WTC11 (cell line): ENCODE data around the gene OR1A2. TPM values are rescaled to one million over a fixed set of nuclear protein-coding genes. Genes with fewer than 3 reads are reported as not detected.
A peak's percentile ranks its signal among the peaks of the same experiment; 100 is the strongest.
"Not testable (repeated sequence)": the region's sequence is repeated elsewhere in the genome, so short reads cannot be mapped to it uniquely, and the experiment has no call there.

Experiments
- ATAC-seq: fragments of 200-7000 bp; cut with Tn5 transposase; 2 replicates; pipeline ENCODE4 v1.10.0; 2021; ENCODE audit warnings: mild to moderate bottlenecking, moderate library complexity
- CTCF ChIA-PET: fragments of 300-600 bp; sonication (Branson Sonifier 250); formaldehyde crosslinking; loops from one replicate; lab custom pipeline; 2021; ENCODE audit warnings: antibody characterized with exemption; lab: Charles Lee
- POLR2A ChIA-PET: fragments of 350-600 bp; sonication (Branson Sonifier 250); formaldehyde crosslinking; loops from one replicate; lab custom pipeline; 2021; ENCODE audit warnings: antibody characterized with exemption; lab: Charles Lee
- DNase-seq: peaks from one replicate; pipeline ENCODE4 v3.0.0; 2021; ENCODE audit warnings: low spot score
- H3K27ac Mint-ChIP-seq: 2 replicates; pipeline ENCODE4 v1.8.0; 2021; ENCODE audit warnings: mixed read lengths
- H3K27me3 Mint-ChIP-seq: 2 replicates; pipeline ENCODE4 v1.8.0; 2021; ENCODE audit warnings: low read depth, mild to moderate bottlenecking, moderate library complexity, mixed read lengths
- H3K36me3 Mint-ChIP-seq: 2 replicates; pipeline ENCODE4 v1.8.0; 2021; ENCODE audit warnings: mixed read lengths
- H3K4me1 Mint-ChIP-seq: 2 replicates; pipeline ENCODE4 v1.8.0; 2022; ENCODE audit warnings: mixed read lengths
- H3K4me3 Mint-ChIP-seq: 2 replicates; pipeline ENCODE4 v1.8.0; 2021; ENCODE audit warnings: mild to moderate bottlenecking, moderate library complexity, mixed read lengths
- H3K9me3 Mint-ChIP-seq: 2 replicates; pipeline ENCODE4 v1.8.0; 2021; ENCODE audit warnings: mixed read lengths
- IRF2 ChIP-seq: sonication (generic); formaldehyde crosslinking; IDR thresholded peaks from 2 replicates; pipeline ENCODE4 v1.8.0; 2022; ENCODE audit warnings: low read depth, missing genetic modification reagents, borderline replicate concordance
- KAT7 ChIP-seq: sonication (generic); formaldehyde crosslinking; IDR thresholded peaks from 2 replicates; pipeline ENCODE4 v1.8.1; 2023; ENCODE audit warnings: missing genetic modification reagents, mild to moderate bottlenecking, borderline replicate concordance
- TCF7 ChIP-seq: sonication (generic); formaldehyde crosslinking; IDR thresholded peaks from 2 replicates; pipeline ENCODE4 v1.8.0; 2022; ENCODE audit warnings: mild to moderate bottlenecking, low read depth, missing genetic modification reagents, moderate library complexity
- ZNF121 ChIP-seq: sonication (generic); formaldehyde crosslinking; IDR thresholded peaks from 2 replicates; pipeline ENCODE4 v1.8.0; 2023; ENCODE audit warnings: missing genetic modification reagents
- ZNF219 ChIP-seq: sonication (generic); formaldehyde crosslinking; IDR thresholded peaks from 2 replicates; pipeline ENCODE4 v1.8.0; 2023; ENCODE audit warnings: missing genetic modification reagents, mild to moderate bottlenecking, borderline replicate concordance
- ZNF317 ChIP-seq: sonication (generic); formaldehyde crosslinking; IDR thresholded peaks from 2 replicates; pipeline ENCODE4 v1.8.1; 2023; ENCODE audit warnings: low read depth, mild to moderate bottlenecking, moderate library complexity, missing genetic modification reagents, borderline replicate concordance
- total RNA-seq: library from RNA; stranded (reverse); gene quantifications from 3 replicates; pipeline ENCODE4 v1.2.3, GENCODE V29; 2021
- TF ChIP-seq, protein P1 (sequence below): fragments of 250-450 bp; sonication (Bioruptor Pico); IDR thresholded peaks from 2 replicates; pipeline ENCODE4 v1.9.0; 2021; ENCODE audit warnings: moderate library complexity, mild to moderate bottlenecking, inconsistent platforms, borderline replicate concordance
- TF ChIP-seq, protein P2 (sequence below): sonication (generic); formaldehyde crosslinking; IDR thresholded peaks from 2 replicates; pipeline ENCODE4 v1.8.1; 2023; ENCODE audit warnings: mild to moderate bottlenecking, moderate library complexity, missing genetic modification reagents
- TF ChIP-seq, protein P3 (sequence below): sonication (generic); formaldehyde crosslinking; IDR thresholded peaks from 2 replicates; pipeline ENCODE4 v1.8.0; 2022; ENCODE audit warnings: mild to moderate bottlenecking, missing genetic modification reagents
- TF ChIP-seq, protein P4 (sequence below): sonication (generic); formaldehyde crosslinking; IDR thresholded peaks from 2 replicates; pipeline ENCODE4 v1.8.0; 2022; ENCODE audit warnings: mild to moderate bottlenecking, missing genetic modification reagents
- TF ChIP-seq, protein P5 (sequence below): sonication (generic); formaldehyde crosslinking; IDR thresholded peaks from 2 replicates; pipeline ENCODE4 v1.8.1; 2023; ENCODE audit warnings: mild to moderate bottlenecking, missing genetic modification reagents, moderate library complexity
- TF ChIP-seq, protein P6 (sequence below): sonication (generic); formaldehyde crosslinking; IDR thresholded peaks from 2 replicates; pipeline ENCODE4 v1.8.1; 2022; ENCODE audit warnings: low read depth, mild to moderate bottlenecking, moderate library complexity, missing genetic modification reagents, borderline replicate concordance
- TF ChIP-seq, protein P7 (sequence below): fragments of 200-600 bp; IDR thresholded peaks from 2 replicates; pipeline ENCODE4 v1.8.0; 2022; ENCODE audit warnings: antibody characterized with exemption

The OR1A2 gene
- total RNA-seq, 1 experiment from 2014 or later = not detected

DNA sequence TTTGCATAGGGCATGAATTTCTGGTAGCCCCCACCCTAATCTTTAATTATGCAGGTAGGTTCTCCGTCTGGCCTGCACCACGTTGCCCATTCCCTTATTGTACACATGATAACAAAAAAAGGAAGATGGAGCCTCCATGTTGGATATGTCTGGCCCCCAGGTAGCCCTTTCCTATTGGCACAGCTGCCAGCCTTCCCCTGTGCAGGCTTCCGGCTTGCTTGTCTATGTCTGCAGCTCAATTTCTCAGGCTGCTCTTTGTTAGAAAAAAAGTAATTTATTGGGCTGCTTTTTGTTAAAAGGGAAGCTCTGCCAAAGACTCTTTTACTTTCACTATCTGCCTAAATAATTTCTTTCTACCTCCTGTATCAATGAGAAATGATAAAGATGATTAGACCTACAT is 15.7 kb downstream of the OR1A2 start:
- peaks cover 11% of the 10 kb centered on the region for H3K4me1 Mint-ChIP-seq
- no peaks in the 10 kb centered on the region for H3K36me3 Mint-ChIP-seq
- ChIA-PET CTCF (no interaction called here), POLR2A (no interaction called here)
- no peak overlapping the region for H3K4me3 Mint-ChIP-seq
- DNase-seq = no peak
- H3K27ac Mint-ChIP-seq = no peak overlapping the region
- no peak for ATAC-seq
- H3K9me3 Mint-ChIP-seq = peaks cover 31% of the 10 kb centered on the region
- TF ChIP-seq, protein P1, sequence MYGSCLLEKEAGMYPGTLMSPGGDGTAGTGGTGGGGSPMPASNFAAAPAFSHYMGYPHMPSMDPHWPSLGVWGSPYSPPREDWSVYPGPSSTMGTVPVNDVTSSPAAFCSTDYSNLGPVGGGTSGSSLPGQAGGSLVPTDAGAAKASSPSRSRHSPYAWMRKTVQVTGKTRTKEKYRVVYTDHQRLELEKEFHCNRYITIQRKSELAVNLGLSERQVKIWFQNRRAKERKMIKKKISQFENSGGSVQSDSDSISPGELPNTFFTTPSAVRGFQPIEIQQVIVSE (CRISPR knock-in tag) = no peak
- TF ChIP-seq ZNF121 (CRISPR knock-in tag) = no peak
- TF ChIP-seq IRF2 (CRISPR knock-in tag) = no peak
- TF ChIP-seq KAT7 (CRISPR knock-in tag) = no peak
- no peak for TF ChIP-seq TCF7 (CRISPR knock-in tag)
- TF ChIP-seq, protein P2, sequence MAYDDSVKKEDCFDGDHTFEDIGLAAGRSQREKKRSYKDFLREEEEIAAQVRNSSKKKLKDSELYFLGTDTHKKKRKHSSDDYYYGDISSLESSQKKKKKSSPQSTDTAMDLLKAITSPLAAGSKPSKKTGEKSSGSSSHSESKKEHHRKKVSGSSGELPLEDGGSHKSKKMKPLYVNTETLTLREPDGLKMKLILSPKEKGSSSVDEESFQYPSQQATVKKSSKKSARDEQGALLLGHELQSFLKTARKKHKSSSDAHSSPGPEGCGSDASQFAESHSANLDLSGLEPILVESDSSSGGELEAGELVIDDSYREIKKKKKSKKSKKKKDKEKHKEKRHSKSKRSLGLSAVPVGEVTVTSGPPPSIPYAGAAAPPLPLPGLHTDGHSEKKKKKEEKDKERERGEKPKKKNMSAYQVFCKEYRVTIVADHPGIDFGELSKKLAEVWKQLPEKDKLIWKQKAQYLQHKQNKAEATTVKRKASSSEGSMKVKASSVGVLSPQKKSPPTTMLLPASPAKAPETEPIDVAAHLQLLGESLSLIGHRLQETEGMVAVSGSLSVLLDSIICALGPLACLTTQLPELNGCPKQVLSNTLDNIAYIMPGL (CRISPR knock-in tag) = no peak
- TF ChIP-seq ZNF219 (CRISPR knock-in tag) = no peak
- H3K27me3 Mint-ChIP-seq = peaks cover 20% of the 10 kb centered on the region

DNA sequence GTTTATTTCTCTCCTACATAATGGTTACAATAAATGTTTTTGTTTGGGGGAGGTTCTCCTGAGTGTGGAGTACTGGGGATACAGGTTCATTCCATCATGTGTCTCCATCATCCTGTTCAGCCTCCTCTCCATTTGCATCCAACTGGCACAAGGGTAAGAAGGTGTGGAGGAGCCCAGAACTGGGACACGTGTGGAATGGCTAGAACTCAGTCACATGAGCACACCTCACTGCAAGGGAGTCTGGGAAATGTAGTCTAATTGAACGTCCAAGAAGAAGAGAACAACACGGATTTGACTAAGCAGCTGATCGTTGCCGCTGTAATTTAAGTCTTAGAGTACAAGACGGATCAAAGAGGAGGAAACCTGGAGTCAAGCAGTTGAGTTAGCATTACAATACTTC is 16.3 kb downstream of the OR1A2 start:
- Mint-ChIP-seq H3K9me3 (peaks cover 37% of the 10 kb centered on the region), H3K27me3 (peaks cover 25% of the 10 kb centered on the region)

DNA sequence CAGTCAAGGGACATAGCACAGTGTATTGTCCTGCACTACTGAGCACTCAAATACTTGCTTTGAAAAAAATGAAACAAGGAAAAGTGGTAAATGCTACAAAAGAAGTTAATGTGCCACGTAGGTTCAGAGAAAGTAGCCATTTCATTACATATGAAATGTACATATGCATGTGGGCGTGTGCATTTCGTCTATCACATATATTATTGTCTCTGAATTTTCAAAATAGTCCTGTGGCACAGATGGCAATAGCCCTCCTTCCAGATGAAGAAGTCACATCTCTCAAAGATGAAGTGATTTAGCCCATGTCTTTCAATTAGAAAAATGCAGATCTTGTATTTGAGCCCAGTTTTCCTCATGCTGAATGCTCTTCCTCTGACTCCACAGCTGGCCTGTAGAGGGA is 22.7 kb downstream of the OR1A2 start:
- H3K4me1 Mint-ChIP-seq, DNase-seq, H3K4me3 Mint-ChIP-seq, ATAC-seq, CTCF ChIA-PET, H3K36me3 Mint-ChIP-seq, H3K27ac Mint-ChIP-seq: not testable (repeated sequence)
- POLR2A ChIA-PET = interaction anchor here (0.6 kb wide), 1 partner anchor 48 kb away, joined by 3 read pairs; no protein-coding TSS in a partner anchor
- peaks cover 16% of the 10 kb centered on the region for H3K27me3 Mint-ChIP-seq
- H3K9me3 Mint-ChIP-seq = peaks cover 44% of the 10 kb centered on the region

More for the DNA sequence above, 16.3 kb downstream of the OR1A2 start:
- H3K27ac Mint-ChIP-seq = no peak overlapping the region
- H3K36me3 Mint-ChIP-seq = no peaks in the 10 kb centered on the region
- peak; percentile 85 for ATAC-seq
- TF ChIP-seq ZNF317 (CRISPR knock-in tag) = no peak
- TF ChIP-seq, protein P3, sequence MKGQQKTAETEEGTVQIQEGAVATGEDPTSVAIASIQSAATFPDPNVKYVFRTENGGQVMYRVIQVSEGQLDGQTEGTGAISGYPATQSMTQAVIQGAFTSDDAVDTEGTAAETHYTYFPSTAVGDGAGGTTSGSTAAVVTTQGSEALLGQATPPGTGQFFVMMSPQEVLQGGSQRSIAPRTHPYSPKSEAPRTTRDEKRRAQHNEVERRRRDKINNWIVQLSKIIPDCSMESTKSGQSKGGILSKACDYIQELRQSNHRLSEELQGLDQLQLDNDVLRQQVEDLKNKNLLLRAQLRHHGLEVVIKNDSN (CRISPR knock-in tag) = peak; percentile 94
- TF ChIP-seq, protein P2 (CRISPR knock-in tag) = no peak
- TF ChIP-seq, protein P4, sequence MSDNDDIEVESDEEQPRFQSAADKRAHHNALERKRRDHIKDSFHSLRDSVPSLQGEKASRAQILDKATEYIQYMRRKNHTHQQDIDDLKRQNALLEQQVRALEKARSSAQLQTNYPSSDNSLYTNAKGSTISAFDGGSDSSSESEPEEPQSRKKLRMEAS (CRISPR knock-in tag) = peak; percentile 66; the same call in 1 of the 2 replicates
- TF ChIP-seq, protein P5, sequence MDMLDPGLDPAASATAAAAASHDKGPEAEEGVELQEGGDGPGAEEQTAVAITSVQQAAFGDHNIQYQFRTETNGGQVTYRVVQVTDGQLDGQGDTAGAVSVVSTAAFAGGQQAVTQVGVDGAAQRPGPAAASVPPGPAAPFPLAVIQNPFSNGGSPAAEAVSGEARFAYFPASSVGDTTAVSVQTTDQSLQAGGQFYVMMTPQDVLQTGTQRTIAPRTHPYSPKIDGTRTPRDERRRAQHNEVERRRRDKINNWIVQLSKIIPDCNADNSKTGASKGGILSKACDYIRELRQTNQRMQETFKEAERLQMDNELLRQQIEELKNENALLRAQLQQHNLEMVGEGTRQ = peak; percentile 94
- TF ChIP-seq, protein P6, sequence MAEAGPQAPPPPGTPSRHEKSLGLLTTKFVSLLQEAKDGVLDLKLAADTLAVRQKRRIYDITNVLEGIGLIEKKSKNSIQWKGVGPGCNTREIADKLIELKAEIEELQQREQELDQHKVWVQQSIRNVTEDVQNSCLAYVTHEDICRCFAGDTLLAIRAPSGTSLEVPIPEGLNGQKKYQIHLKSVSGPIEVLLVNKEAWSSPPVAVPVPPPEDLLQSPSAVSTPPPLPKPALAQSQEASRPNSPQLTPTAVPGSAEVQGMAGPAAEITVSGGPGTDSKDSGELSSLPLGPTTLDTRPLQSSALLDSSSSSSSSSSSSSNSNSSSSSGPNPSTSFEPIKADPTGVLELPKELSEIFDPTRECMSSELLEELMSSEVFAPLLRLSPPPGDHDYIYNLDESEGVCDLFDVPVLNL (CRISPR knock-in tag) = no peak
- TF ChIP-seq, protein P7, sequence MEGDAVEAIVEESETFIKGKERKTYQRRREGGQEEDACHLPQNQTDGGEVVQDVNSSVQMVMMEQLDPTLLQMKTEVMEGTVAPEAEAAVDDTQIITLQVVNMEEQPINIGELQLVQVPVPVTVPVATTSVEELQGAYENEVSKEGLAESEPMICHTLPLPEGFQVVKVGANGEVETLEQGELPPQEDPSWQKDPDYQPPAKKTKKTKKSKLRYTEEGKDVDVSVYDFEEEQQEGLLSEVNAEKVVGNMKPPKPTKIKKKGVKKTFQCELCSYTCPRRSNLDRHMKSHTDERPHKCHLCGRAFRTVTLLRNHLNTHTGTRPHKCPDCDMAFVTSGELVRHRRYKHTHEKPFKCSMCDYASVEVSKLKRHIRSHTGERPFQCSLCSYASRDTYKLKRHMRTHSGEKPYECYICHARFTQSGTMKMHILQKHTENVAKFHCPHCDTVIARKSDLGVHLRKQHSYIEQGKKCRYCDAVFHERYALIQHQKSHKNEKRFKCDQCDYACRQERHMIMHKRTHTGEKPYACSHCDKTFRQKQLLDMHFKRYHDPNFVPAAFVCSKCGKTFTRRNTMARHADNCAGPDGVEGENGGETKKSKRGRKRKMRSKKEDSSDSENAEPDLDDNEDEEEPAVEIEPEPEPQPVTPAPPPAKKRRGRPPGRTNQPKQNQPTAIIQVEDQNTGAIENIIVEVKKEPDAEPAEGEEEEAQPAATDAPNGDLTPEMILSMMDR = no peak
- POLR2A ChIA-PET = interaction anchor here (0.7 kb wide), 1 partner anchor 450 kb away, joined by 3 read pairs; no protein-coding TSS in a partner anchor
- DNase-seq = no peak
- H3K4me3 Mint-ChIP-seq = no peak overlapping the region
- peaks cover 11% of the 10 kb centered on the region for H3K4me1 Mint-ChIP-seq
- CTCF ChIA-PET = no interaction called here
